ENCODE measurements around the gene TESMIN.

TESMIN gene

GRCh38 chr11:68751331-68751856 lies at the start of gene TESMIN:
TESMIN (minus strand) TSS chr11:68751520; CDS start chr11:68750660, 860 bp downstream.
- no peaks in the 10 kb centered on the region for H3K27me3 ChIP-seq (replicated peaks; ENCODE audit: control insufficient read depth, insufficient read depth, low read length)
- peak within 1 kb of the TSS; percentile 55 for H3K4me3 ChIP-seq (replicated peaks; ENCODE audit: low read depth, low read length)
- DNase-seq (ENCODE audit: extremely low read depth, insufficient read length), result peak; percentile 79
- H3K36me3 ChIP-seq (ENCODE audit: control insufficient read depth, insufficient read depth, low read length), result no peaks in the 10 kb centered on the region
- no peak for TF ChIP-seq CTCF (IDR thresholded peaks at IDR 0.05; ENCODE audit: insufficient read depth, low read length, poor library complexity, severe bottlenecking)

- no peaks in the 10 kb centered on the region; the same call in 1 of the 2 replicates for H3K36me3 ChIP-seq (ENCODE audit: control insufficient read depth, insufficient read depth, low read length)
- DNase-seq (ENCODE audit: extremely low read depth, insufficient read length), result no peak
- no peak overlapping the region for H3K4me3 ChIP-seq (replicated peaks; ENCODE audit: low read depth, low read length)
- peak; percentile 74 for TF ChIP-seq CTCF (IDR thresholded peaks at IDR 0.05; ENCODE audit: insufficient read depth, low read length, poor library complexity, severe bottlenecking)
- H3K27me3 ChIP-seq (replicated peaks; ENCODE audit: control insufficient read depth, insufficient read depth, low read length), result no peaks in the 10 kb centered on the region
These were observed 47.0 kb upstream of the TESMIN start for GRCh38 chr11:68798221-68798813.

GRCh38 chr11:68796801-68797200 lies 45.5 kb upstream of the TESMIN start:
- no peak for TF ChIP-seq CTCF (IDR thresholded peaks at IDR 0.05; ENCODE audit: insufficient read depth, low read length, poor library complexity, severe bottlenecking)
- Histone ChIP-seq H3K4me3 (replicated peaks; ENCODE audit: low read depth, low read length) (no peak overlapping the region), H3K36me3 (ENCODE audit: control insufficient read depth, insufficient read depth, low read length) (no peaks in the 10 kb centered on the region; the same call in 1 of the 2 replicates), H3K27me3 (replicated peaks; ENCODE audit: control insufficient read depth, insufficient read depth, low read length) (no peaks in the 10 kb centered on the region)
- no peak for DNase-seq (ENCODE audit: extremely low read depth, insufficient read length)

GRCh38 chr11:68792400-68792966 lies 41.2 kb upstream of the TESMIN start:
- no peak overlapping the region for H3K4me3 ChIP-seq (replicated peaks; ENCODE audit: low read depth, low read length)
- DNase-seq (ENCODE audit: extremely low read depth, insufficient read length), result no peak
- no peak for TF ChIP-seq CTCF (IDR thresholded peaks at IDR 0.05; ENCODE audit: insufficient read depth, low read length, poor library complexity, severe bottlenecking)
- H3K36me3 ChIP-seq (ENCODE audit: control insufficient read depth, insufficient read depth, low read length), result no peaks in the 10 kb centered on the region; the same call in 1 of the 2 replicates
- no peaks in the 10 kb centered on the region for H3K27me3 ChIP-seq (replicated peaks; ENCODE audit: control insufficient read depth, insufficient read depth, low read length)

GRCh38 chr11:68784653-68785052 lies 33.3 kb upstream of the TESMIN start:
- Histone ChIP-seq H3K4me3 (replicated peaks; ENCODE audit: low read depth, low read length) (no peak overlapping the region), H3K27me3 (replicated peaks; ENCODE audit: control insufficient read depth, insufficient read depth, low read length) (no peaks in the 10 kb centered on the region), H3K36me3 (ENCODE audit: control insufficient read depth, insufficient read depth, low read length) (peaks cover 3% of the 10 kb centered on the region)
- no peak for TF ChIP-seq CTCF (IDR thresholded peaks at IDR 0.05; ENCODE audit: insufficient read depth, low read length, poor library complexity, severe bottlenecking)
- DNase-seq (ENCODE audit: extremely low read depth, insufficient read length), result no peak

All from GM06990 (cell line).